ENCODE measurements around the gene DNASE1L3. TPM values are rescaled to one million over a fixed set of nuclear protein-coding genes. Genes with fewer than 3 reads are reported as not detected.

Gene DNASE1L3
- total RNA-seq, 1 donor from 2014 or later, result 2.7 TPM

- no peak for ATAC-seq
These were observed 53.1 kb downstream of the DNASE1L3 start for GRCh38 chr3:58157700-58158099.

DNA sequence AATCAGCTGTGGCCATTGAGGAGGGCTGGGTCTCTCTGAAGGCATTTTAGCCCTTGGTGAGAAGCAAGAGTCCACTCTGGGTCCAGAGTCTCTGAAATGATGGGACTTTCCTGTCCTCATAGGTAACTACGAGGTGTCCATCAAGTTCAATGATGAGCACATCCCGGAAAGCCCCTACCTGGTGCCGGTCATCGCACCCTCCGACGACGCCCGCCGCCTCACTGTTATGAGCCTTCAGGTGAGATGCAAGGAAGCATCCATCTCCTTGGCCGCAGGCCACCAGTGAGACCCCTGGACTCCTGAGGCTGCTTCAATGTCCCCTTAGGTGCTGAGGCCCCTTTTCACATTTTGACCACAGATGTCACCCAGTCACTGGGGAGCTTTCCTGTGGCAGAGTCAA, 54.9 kb downstream of the DNASE1L3 start:
- no peak for ATAC-seq

GRCh38 chr3:58154626-58155449, 55.9 kb downstream of the DNASE1L3 start:
- no peak for ATAC-seq

GRCh38 chr3:58153371-58153770, 57.4 kb downstream of the DNASE1L3 start:
- ATAC-seq, result no peak

DNA sequence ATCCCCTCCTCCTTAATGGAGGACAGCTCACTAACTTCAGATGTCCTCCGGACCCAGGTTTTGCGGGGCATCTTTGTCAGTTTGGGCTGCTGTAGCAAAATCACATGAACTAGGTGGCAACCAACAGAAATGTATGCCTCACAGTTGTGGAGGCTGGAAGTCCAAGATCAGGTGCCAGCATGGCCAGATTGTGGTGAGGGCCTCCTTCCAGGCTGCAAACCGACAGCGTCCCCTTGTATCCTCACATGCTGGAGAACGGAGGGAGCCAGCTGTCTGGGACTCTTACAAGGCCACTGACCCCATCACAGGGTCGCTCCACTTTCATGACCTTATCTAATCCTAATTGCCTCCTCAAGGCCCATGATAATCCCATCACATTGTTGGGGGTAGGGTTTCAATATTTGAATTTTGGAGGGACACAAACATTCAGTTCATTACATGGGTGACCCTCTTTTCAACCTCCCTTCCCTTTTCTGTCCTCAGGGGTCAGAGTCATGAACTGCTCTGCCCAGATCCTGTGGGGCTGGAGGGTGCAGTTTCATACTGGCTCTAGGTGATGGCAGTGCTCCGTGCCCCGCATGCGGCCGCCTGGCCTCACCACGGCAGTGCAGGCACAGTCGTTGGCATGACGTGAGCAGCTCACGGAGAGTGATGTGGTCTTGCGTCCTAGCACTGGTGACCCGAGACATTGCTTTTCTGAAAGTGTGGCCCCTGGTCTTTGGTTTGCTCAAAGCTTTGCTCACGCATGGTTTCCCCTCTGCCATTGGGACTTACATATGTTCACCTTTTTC, 58.4 kb downstream of the DNASE1L3 start:
- no peak for ATAC-seq

DNA sequence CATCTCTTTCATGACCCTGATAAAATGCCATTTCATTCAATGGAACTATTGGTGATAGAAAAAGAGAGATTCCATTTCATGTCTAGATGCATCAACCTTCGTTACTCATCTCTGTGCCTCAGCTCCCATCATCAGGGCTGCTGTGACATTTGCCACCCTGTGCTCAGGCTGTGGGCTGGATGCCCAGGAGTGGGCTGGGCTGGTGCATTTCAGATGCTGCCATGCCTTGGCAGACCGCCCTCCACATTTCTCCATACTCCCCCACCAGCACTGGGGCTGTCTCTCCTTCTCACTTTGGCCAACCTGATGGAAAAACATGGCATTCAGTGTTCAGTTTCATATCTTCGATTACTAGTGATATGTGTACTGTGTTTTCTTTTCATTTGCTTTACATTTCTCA, 59.1 kb downstream of the DNASE1L3 start:
- ATAC-seq, result no peak

GRCh38 chr3:58150810-58151199, 60.0 kb downstream of the DNASE1L3 start:
- ATAC-seq, result peak; percentile 74

- no peak for ATAC-seq
These were observed 60.5 kb downstream of the DNASE1L3 start for GRCh38 chr3:58150130-58150809.

DNA sequence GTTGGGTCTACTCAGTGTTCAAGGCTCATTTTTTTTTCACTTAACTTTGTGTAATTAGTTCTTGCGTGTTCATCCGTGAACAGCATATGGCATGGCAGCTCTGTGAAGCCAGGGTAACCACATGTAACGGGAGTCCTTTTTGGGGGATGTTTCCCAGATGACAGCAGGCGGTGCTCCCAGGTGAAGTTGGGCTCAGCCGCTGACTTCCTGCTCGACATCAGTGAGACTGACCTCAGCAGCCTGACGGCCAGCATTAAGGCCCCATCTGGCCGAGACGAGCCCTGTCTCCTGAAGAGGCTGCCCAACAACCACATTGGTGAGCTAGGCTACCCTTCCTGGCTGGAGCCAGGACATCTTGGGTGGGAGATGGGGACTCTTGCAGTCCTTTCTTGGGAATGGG, 62.7 kb downstream of the DNASE1L3 start:
- ATAC-seq, result no peak

DNA sequence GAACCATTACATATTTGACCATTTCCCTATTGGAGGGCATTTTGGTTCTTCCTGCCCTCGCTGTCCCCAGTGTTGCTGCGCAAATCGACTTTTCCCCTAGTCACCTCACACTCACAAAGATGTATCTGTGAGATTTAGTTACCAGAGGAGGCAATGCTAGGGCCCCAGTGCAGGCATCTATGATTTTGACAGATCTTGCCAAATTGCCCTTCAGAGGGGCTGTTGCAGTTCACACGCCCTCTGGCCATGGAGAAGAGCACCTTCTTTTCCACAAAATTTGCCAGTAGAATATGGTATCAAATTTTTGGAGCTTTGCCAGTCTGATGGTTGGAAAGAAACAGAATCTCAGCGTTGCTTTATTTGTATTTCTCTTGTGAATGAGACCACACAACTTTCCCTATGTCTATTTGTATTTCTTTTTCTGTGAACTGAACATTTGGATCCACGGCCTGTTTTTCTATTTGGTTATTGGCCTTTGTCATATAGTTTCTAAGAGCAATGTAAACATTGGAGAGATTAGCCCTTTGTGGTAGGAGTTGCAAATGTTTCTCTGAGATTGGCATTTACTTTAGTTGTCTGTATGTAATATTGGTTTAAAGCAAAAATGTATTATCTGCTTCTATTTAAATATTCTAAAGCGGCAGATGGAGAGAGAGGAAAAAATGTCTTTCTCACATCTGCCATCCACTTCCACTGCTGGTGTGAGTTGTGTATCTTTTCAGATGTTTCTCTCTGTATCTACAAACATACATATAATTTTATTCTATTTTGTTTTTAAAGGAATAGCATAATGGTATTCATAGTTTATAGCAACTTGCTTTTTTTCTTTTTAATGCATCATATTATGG, 66.1 kb downstream of the DNASE1L3 start:
- no peak for ATAC-seq

- peak; percentile 23 for ATAC-seq
These were observed 67.2 kb downstream of the DNASE1L3 start for GRCh38 chr3:58143417-58144055.

Other genes starting within 250 kb of the DNASE1L3 start
- gene FLNB, start 202.6 kb downstream of the DNASE1L3 start, total RNA-seq, result 124 TPM
- 4.1 TPM for gene ABHD6, start 26.8 kb upstream of the DNASE1L3 start, total RNA-seq
- gene RPP14, start 95.3 kb upstream of the DNASE1L3 start, total RNA-seq, result 12.8 TPM
- 8.1 TPM for gene HTD2, start 95.5 kb upstream of the DNASE1L3 start, total RNA-seq
- gene PXK, start 121.9 kb upstream of the DNASE1L3 start, total RNA-seq, result 14.2 TPM
- 52.6 TPM for gene PDHB, start 222.9 kb upstream of the DNASE1L3 start, total RNA-seq